Jurkat, Clone E6-1 (cell line): Measurements from ENCODE around the gene STAC2.
"Not testable (repeated sequence)": the region's sequence is repeated elsewhere in the genome, so short reads cannot be mapped to it uniquely, and the experiment has no call there.

Experiments used
- DNase-seq: peaks from one replicate; pipeline ENCODE4 v3.0.0-alpha.2; 2011; ENCODE audit warnings: low read depth, low spot score
- H3K4me3 ChIP-seq: 2 replicates; pipeline ENCODE4 v1.5.1; 2011; ENCODE audit warnings: mild to moderate bottlenecking, low read length, control low read depth, moderate library complexity

STAC2 gene

DNA sequence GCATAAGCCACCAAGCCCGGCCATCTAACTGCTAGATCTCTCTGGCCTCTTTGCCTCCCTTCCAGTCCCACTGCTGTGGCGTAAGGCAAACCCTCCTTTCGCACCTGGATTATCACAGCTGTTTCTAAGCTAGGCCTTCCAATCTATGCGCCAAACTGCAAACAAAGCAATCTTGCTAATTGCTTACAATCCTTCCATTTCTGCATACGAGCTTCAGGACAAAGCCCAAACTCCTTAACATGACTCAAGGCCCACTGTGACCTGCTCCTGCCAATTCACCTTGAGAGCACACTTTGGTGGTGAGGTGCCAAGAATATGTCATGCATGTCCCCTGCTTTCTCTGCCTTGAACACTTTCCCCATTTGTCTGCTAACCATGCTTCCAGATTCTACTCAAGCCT, 53.8 kb downstream of the STAC2 start:
- peak; percentile 67 for DNase-seq
- peak overlapping the region; percentile 44 for H3K4me3 ChIP-seq

DNA sequence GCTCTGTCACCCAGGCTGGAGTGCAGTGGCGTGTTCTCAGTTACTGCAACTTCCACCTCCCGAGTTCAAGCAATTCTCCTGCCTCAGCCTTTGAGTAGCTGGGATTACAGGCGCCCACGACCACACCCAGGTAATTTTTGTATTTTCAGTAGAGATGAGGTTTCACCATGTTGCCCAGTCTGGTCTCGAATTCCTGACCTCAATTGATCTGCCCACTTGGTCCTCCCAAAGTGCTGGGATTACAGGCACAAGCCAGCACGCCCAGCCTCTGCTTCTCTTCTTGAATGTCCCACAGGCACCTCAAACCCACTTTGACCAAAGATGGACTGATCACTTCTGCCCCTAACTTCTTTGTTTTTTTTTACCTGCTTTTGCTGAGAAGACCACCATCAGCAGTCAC, 55.2 kb downstream of the STAC2 start:
- no peak for DNase-seq
- peak overlapping the region; percentile 27 for H3K4me3 ChIP-seq

DNA sequence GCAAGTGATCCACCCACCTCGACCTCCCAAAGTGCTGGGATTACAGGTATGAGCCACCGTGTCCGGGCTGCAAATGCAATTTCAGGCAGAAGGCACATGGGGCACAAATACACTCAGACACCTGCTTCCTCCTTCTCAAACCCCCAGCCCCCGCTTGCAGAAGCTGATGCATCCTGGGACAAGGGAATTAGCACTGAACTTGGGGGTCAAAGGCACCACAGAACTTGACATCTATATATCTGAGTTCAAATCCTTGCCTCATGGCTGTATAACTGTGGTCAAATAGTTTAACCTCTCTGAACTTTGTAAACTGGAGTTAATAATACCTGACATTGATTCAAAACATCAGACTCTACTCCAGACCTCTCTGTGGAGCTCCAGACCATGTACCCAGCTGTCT, 55.6 kb downstream of the STAC2 start:
- peak; percentile 68 for DNase-seq
- no peak overlapping the region for H3K4me3 ChIP-seq

DNA sequence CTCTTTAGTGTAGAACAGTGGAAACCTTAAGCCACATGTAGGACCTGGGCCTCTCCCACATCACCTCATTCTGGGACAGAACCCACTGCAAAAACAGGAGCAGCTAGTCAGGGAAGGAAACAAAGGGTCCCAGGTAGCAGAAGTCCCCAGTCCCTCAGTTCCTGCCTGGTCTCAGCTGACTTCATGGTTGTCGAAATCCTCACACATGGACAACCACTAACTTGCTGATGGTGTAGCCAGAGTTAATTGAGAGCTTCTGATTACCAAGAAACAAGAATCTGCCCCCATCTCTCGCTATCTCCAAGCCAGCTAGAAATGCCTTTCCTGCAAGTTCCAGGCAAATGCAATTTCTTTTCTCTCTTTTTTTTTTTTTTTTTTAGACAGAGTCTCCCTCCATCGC, 56.2 kb downstream of the STAC2 start:
- no peak overlapping the region for H3K4me3 ChIP-seq
- no peak for DNase-seq

DNA sequence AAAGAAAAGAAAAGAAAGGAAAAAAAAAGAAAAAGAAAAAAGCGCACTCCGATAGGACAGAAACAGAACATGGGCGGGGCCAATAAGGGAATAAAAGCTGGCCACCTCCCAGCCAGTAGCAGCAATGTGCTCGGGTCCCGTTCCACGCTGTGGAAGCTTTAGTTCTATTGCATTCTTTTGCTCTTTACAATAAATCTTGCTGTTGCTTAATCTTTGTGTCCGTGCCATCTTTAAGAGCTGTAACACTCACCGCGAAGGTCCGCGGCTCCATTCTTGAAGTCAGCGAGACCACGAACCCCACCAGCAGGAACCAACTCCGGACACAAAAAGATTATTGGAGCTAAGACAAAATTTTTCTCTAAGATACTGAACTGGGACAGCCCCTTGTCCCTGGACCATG, 56.6 kb downstream of the STAC2 start:
- H3K4me3 ChIP-seq = no peak overlapping the region
- no peak for DNase-seq

DNA sequence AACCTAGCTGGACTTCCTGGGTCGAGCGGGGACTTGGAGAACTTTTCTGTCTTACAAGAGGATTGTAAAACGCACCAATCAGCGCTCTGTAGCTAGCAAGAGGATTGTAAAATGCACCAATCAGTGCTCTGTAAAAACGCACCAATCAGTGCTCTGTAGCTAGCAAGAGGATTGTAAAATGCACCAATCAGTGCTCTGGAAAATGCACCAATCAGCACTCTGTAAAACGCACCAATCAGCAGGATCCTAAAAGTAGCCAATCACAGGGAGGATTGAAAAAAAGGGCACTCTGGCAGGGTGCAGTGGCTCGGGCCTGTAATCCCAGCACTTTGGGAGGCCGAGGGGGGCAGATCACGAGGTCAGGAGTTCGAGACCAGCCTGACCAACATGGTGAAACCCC, 57.2 kb downstream of the STAC2 start:
- DNase-seq, H3K4me3 ChIP-seq: not testable (repeated sequence)

DNA sequence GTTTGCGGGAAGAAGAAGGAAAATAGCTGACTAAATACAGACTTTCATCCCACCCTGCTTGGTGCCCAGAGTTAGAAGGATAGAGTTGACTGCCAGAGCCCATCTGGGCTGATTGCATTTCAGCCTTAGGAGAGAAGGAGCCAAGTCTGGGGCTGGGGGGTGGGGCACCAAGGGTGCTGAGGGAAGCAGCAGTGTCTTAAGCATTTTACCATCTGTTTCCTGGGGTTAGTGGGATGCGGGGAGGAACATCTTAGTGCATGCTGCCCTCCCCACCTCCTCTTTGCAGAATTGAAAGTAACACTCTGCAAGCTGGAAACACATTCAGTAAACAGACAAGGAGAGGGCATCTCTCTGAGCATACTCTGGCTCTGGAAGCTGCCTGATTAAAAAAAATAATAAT, 58.3 kb downstream of the STAC2 start:
- peak; percentile 98 for DNase-seq
- H3K4me3 ChIP-seq = no peak overlapping the region; the same call in 1 of the 2 replicates

DNA sequence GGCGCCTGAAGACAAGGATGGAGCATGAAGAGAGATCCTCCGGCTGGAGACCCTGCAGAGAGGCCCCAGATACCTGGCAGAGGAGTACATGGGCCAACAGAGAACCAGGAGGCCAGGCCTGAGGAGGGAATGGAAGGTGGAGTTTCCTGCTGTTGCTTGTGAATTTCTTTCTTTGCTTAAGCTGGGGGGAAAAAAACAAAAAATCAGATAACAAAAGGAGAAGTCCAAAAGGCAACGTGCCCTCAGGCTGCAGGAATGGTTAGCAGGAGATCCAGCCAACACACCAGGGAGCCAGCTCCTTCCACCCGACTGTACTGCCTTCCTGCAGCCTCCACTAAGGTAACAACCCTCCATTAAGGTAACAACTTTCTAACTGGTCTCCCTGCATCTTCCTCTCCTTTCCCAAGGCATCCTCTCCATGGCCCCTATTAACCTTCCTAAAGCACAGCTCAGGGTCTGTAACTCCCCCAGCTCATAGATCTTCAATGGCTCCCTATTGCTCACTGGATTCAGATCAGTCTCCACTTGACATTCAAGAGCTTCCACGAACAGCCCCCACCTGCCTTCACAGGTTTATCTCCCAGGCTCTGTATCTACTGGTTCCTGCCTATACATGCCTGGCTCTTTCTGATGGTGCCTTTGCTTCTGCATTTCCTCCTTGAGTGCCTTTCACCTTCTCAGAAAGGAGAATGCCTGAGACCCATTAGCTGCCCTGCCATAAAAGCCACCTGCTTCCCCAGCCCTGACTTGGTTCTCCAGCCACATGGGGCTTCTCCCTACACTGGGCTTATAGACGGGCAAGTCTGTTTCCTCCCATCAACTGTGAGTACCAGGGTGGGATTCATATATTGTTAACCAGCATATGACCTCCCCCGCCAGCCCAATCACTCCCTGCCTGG, 59.1 kb downstream of the STAC2 start:
- H3K4me3 ChIP-seq = no peak overlapping the region; the same call in 1 of the 2 replicates
- DNase-seq = peak; percentile 53

DNA sequence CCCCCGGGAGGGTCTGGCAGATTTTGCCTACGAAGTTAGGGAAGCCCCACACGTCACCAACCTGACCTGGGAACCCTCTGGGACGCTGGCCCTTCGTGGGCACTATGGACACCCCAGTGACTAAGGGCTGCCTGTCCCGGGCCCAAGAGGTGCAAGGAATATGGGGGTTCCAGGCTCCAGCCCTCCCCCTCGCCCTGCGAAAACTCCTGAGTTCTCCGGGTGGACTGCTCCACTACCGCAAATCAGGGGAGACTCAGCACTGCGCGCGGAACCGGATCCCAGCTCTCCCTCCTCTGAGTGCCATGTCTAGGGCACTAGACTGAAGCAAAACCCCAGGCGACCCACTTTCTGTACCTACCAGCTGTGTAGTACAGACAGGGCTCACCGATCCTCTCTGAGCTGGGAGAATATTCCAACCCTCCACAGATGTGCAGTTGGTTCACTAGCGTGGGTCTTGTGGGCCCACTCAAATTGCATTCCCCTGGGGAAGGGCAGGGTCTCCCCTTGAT, 59.9 kb downstream of the STAC2 start, which contains the start of gene ARL5C:
TSS of gene ARL5C (minus strand) at position 321 of the 509 bp plus-strand sequence. CDS start 401 bp downstream, outside the sequence.
- H3K4me3 ChIP-seq = no peak within 1 kb of the TSS; the same call in 1 of the 2 replicates

DNA sequence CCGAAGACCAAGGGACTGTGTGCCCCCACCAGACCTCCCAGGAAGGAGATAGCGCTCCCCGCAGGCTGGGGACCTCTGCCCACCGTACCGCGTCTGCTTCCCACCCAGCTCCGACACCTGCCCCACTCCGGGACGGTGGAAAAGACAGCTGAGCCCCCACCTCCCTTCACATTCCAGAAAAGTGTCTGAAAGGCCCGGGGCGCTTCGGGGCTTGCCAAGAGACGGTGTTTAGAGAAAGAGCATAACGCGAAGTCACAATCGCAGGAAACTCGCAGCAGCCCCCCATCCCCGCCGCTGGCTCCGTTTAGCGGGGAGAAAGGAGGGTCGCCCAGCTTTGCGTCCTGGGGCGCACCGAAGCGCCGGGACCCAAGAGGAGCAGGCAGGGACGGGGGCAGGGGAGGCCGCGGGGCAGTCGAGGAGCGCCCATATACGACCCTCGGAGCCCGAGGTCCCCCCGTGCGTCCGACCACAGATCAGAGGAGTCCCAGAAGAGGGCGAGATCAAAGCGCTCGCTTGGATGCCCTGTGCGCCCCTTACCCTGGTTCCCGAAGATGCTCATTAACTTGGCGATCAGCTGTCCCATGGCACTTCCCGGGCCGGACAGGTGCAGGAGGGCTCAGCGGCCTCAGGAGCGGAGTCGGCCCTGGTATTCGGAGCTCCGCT, 60.4 kb downstream of the STAC2 start:
- H3K4me3 ChIP-seq = no peak overlapping the region
- DNase-seq = no peak

More for the DNA sequence above, 59.9 kb downstream of the STAC2 start, which contains the start of gene ARL5C:
- no peak for DNase-seq

DNA sequence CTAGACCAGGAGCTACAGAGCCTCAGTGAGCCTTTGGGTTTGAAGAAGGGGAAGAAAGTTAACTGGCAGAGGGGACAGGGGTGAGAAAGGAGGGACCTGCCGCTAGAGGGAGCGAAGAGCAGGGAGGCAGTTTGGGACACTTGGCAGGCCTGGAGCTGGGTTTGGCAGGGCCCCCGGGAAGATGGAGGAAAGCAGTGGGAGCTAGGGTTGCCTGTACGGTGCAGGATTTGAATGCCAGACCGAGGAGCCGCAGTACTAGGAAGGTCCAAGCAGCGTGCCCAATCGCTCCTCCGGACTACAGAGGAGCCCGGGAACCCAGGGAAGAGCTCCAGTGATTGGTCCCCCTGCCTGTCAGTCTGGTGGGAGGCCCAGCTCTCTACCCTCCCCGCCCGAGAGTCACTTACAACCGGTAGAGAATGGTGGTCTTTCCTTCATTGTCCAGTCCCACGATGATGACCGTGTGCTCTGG, 61.0 kb downstream of the STAC2 start:
- peak; percentile 80 for DNase-seq
- H3K4me3 ChIP-seq = peak overlapping the region; percentile 31

DNA sequence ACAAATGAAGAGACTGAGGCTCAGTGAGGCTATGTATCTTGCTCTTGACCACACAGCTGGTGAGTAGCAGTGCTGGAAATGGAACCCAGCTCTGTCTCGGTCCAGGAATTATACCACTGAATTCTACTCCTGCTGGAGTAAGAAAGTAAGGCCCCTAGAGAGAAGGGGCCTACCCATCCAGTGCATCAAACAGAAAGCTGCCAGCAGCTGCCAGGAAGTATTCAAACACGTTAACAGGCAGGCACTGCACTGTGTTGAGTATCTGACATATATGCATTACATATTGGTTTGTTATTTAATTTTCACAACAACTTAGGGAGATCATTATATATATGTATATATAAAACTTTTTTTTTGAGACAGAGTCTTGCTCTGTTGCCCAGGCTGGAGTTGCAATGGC, 63.8 kb downstream of the STAC2 start:
- no peak overlapping the region for H3K4me3 ChIP-seq
- peak; percentile 61 for DNase-seq
